ENCODE results near the gene YRDC.

- no peak for TF ChIP-seq CTCF (IDR thresholded peaks at IDR 0.05)
- no peak for TF ChIP-seq POLR2A (IDR thresholded peaks at IDR 0.05)
Observed at GRCh38 chr1:37839676-37840075, 31.7 kb upstream of the YRDC start.

All from uterus (tissue), 2 donors.